ENCODE data around the gene HS3ST5. TPM values are rescaled to one million over a fixed set of nuclear protein-coding genes. Genes with fewer than 3 reads are reported as not detected.
"Not testable (repeated sequence)": the region's sequence is repeated elsewhere in the genome, so short reads cannot be mapped to it uniquely, and the experiment has no call there.

Gene HS3ST5
- total and polyA plus RNA-seq, 2 experiments from 2014 or later: 2.4 to 4.1 TPM

GRCh38 chr6:114228675-114229074 is 114.1 kb downstream of the HS3ST5 start:
- Histone ChIP-seq H3K4me3 (no peak overlapping the region), H3K27ac (no peak overlapping the region), H3K36me3 (no peaks in the 10 kb centered on the region), H3K27me3 (no peaks in the 10 kb centered on the region), H3K4me1 (ENCODE audit: low read depth) (peaks cover 19% of the 10 kb centered on the region), H3K9me3 (ENCODE audit: low read depth) (no peaks in the 10 kb centered on the region)
- no peak for DNase-seq (ENCODE audit: low read depth in 1 of 2, low spot score in 1 of 2)
- TF ChIP-seq CTCF (IDR thresholded peaks at IDR 0.05; ENCODE audit: low read depth, low read length): no peak

- H3K27ac ChIP-seq: no peak overlapping the region
- DNase-seq (ENCODE audit: low read depth in 1 of 2, low spot score in 1 of 2): no peak
- no peak for TF ChIP-seq CTCF (IDR thresholded peaks at IDR 0.05; ENCODE audit: low read depth, low read length)
- H3K27me3 ChIP-seq: no peaks in the 10 kb centered on the region
- H3K36me3 ChIP-seq: no peaks in the 10 kb centered on the region
- no peak overlapping the region for H3K4me3 ChIP-seq
- peaks cover 19% of the 10 kb centered on the region for H3K4me1 ChIP-seq (ENCODE audit: low read depth)
- no peaks in the 10 kb centered on the region for H3K9me3 ChIP-seq (ENCODE audit: low read depth)
Measured at GRCh38 chr6:114227944-114228468, 114.8 kb downstream of the HS3ST5 start.

- H3K4me3 ChIP-seq: no peak overlapping the region
- no peaks in the 10 kb centered on the region for H3K9me3 ChIP-seq (ENCODE audit: low read depth)
- peaks cover 8% of the 10 kb centered on the region for H3K4me1 ChIP-seq (ENCODE audit: low read depth)
- H3K27ac ChIP-seq: no peak overlapping the region
- DNase-seq (ENCODE audit: low read depth in 1 of 2, low spot score in 1 of 2): no peak
- H3K27me3 ChIP-seq: no peaks in the 10 kb centered on the region
- H3K36me3 ChIP-seq: no peaks in the 10 kb centered on the region
- no peak for TF ChIP-seq CTCF (IDR thresholded peaks at IDR 0.05; ENCODE audit: low read depth, low read length)
Measured at GRCh38 chr6:114220241-114220640, 122.6 kb downstream of the HS3ST5 start.

- no peak for TF ChIP-seq CTCF (IDR thresholded peaks at IDR 0.05; ENCODE audit: low read depth, low read length)
- no peaks in the 10 kb centered on the region for H3K36me3 ChIP-seq
- H3K4me1 ChIP-seq (ENCODE audit: low read depth): peaks cover 8% of the 10 kb centered on the region
- H3K4me3 ChIP-seq: no peak overlapping the region
- no peak overlapping the region for H3K27ac ChIP-seq
- no peaks in the 10 kb centered on the region for H3K27me3 ChIP-seq
- H3K9me3 ChIP-seq (ENCODE audit: low read depth): no peaks in the 10 kb centered on the region
- no peak for DNase-seq (ENCODE audit: low read depth in 1 of 2, low spot score in 1 of 2)
Measured at GRCh38 chr6:114218437-114219340, 124.1 kb downstream of the HS3ST5 start.

GRCh38 chr6:114217996-114218395 is 124.8 kb downstream of the HS3ST5 start:
- H3K4me3 ChIP-seq; H3K9me3 ChIP-seq (ENCODE audit: low read depth); H3K36me3 ChIP-seq; DNase-seq (ENCODE audit: low read depth in 1 of 2, low spot score in 1 of 2); H3K4me1 ChIP-seq (ENCODE audit: low read depth); H3K27me3 ChIP-seq; H3K27ac ChIP-seq: not testable (repeated sequence)

GRCh38 chr6:114216789-114217467 is 125.9 kb downstream of the HS3ST5 start:
- no peaks in the 10 kb centered on the region for H3K9me3 ChIP-seq (ENCODE audit: low read depth)
- no peaks in the 10 kb centered on the region for H3K27me3 ChIP-seq
- peaks cover 8% of the 10 kb centered on the region for H3K4me1 ChIP-seq (ENCODE audit: low read depth)
- no peak overlapping the region for H3K4me3 ChIP-seq
- TF ChIP-seq CTCF (IDR thresholded peaks at IDR 0.05; ENCODE audit: low read depth, low read length): no peak
- no peak overlapping the region for H3K27ac ChIP-seq
- no peak for DNase-seq (ENCODE audit: low read depth in 1 of 2, low spot score in 1 of 2)
- no peaks in the 10 kb centered on the region for H3K36me3 ChIP-seq

Measured in cardiac muscle cell (in vitro differentiated cells and primary cell).